ENCODE results near the gene SERPINB6. TPM values are rescaled to one million over a fixed set of nuclear protein-coding genes. Genes with fewer than 3 reads are reported as not detected.
"Not testable (repeated sequence)": the region's sequence is repeated elsewhere in the genome, so short reads cannot be mapped to it uniquely, and the experiment has no call there.

The SERPINB6 gene
- total RNA-seq, 2 experiments from 2014 or later: 51.0 to 52.8 TPM

GRCh38 chr6:2917801-2918445 lies 53.4 kb downstream of the SERPINB6 start:
- Mint-ChIP-seq H3K4me3 (no peak overlapping the region), H3K9me3 (ENCODE audit: insufficient read depth) (peaks cover 10% of the 10 kb centered on the region), H3K4me1 (ENCODE audit: low read depth) (peaks cover 24% of the 10 kb centered on the region), H3K36me3 (ENCODE audit: low read depth) (peaks cover 9% of the 10 kb centered on the region), H3K27me3 (ENCODE audit: low read depth) (peaks cover 5% of the 10 kb centered on the region), H3K27ac (no peak overlapping the region)
- ChIA-PET CTCF (interaction anchor here (0.9 to 5.8 kb wide), 2 partner anchors 72 to 77 kb away, joined by 3 to 44 read pairs; no protein-coding TSS in a partner anchor), POLR2A (interaction anchor here (1.0 kb wide), 1 partner anchor 17 kb away, joined by 3 read pairs; no protein-coding TSS in a partner anchor)
- ATAC-seq (no peak), DNase-seq (peak; percentile 13)

- ATAC-seq (no peak), DNase-seq (peak; percentile 18)
- Mint-ChIP-seq H3K9me3 (ENCODE audit: insufficient read depth) (peaks cover 10% of the 10 kb centered on the region), H3K36me3 (ENCODE audit: low read depth) (peaks cover 9% of the 10 kb centered on the region), H3K27ac (no peak overlapping the region), H3K27me3 (ENCODE audit: low read depth) (peaks cover 3% of the 10 kb centered on the region), H3K4me1 (ENCODE audit: low read depth) (peaks cover 24% of the 10 kb centered on the region), H3K4me3 (no peak overlapping the region)
- ChIA-PET POLR2A (no interaction called here), CTCF (interaction anchor here (1.6 to 5.8 kb wide), 3 partner anchors 13 to 71 kb away, joined by 5 to 44 read pairs (median 6); no protein-coding TSS in a partner anchor)
These were observed 54.3 kb downstream of the SERPINB6 start for GRCh38 chr6:2917065-2917464.

- CTCF ChIA-PET: interaction anchor here (1.0 to 5.8 kb wide), 4 partner anchors 14 to 70 kb away, joined by 3 to 44 read pairs (median 6); no protein-coding TSS in a partner anchor
- DNase-seq (no peak), ATAC-seq (no peak)
- POLR2A ChIA-PET: interaction anchor here (3.1 kb wide), 1 partner anchor 75 kb away, joined by 16 read pairs; the partner anchor contains the start of gene SERPINB1
- Mint-ChIP-seq H3K4me1 (ENCODE audit: low read depth) (peaks cover 29% of the 10 kb centered on the region), H3K4me3 (no peak overlapping the region), H3K27ac (no peak overlapping the region), H3K36me3 (ENCODE audit: low read depth) (peaks cover 9% of the 10 kb centered on the region), H3K27me3 (ENCODE audit: low read depth) (no peaks in the 10 kb centered on the region), H3K9me3 (ENCODE audit: insufficient read depth) (peaks cover 10% of the 10 kb centered on the region)
These were observed 55.0 kb downstream of the SERPINB6 start for GRCh38 chr6:2916158-2916925.

GRCh38 chr6:2915150-2915549 lies 56.2 kb downstream of the SERPINB6 start:
- ChIA-PET CTCF (interaction anchor here (0.7 to 5.8 kb wide), 8 partner anchors 12 to 69 kb away, joined by 3 to 44 read pairs (median 4); no protein-coding TSS in a partner anchor), POLR2A (interaction anchor here (1.4 to 3.1 kb wide), 3 partner anchors 12 to 74 kb away, joined by 3 to 16 read pairs (median 5); partner anchors contain the start of genes SERPINB1 and SERPINB9)
- Mint-ChIP-seq H3K27me3 (ENCODE audit: low read depth) (no peaks in the 10 kb centered on the region), H3K4me3 (no peak overlapping the region), H3K36me3 (ENCODE audit: low read depth) (peaks cover 9% of the 10 kb centered on the region), H3K9me3 (ENCODE audit: insufficient read depth) (peaks cover 10% of the 10 kb centered on the region), H3K27ac (no peak overlapping the region), H3K4me1 (ENCODE audit: low read depth) (peaks cover 40% of the 10 kb centered on the region)
- DNase-seq: peak; percentile 16
- ATAC-seq: no peak

GRCh38 chr6:2914318-2914660 lies 57.1 kb downstream of the SERPINB6 start:
- peaks cover 8% of the 10 kb centered on the region for H3K9me3 Mint-ChIP-seq (ENCODE audit: insufficient read depth)
- no peak overlapping the region for H3K27ac Mint-ChIP-seq
- POLR2A ChIA-PET: interaction anchor here (0.9 to 3.1 kb wide), 6 partner anchors 11 to 141 kb away, joined by 3 to 16 read pairs (median 4); partner anchors contain the start of genes SERPINB1 and SERPINB9
- no peaks in the 10 kb centered on the region for H3K27me3 Mint-ChIP-seq (ENCODE audit: low read depth)
- CTCF ChIA-PET: interaction anchor here (0.7 to 5.8 kb wide), 11 partner anchors 10 to 123 kb away, joined by 3 to 44 read pairs (median 4); no protein-coding TSS in a partner anchor
- peaks cover 4% of the 10 kb centered on the region for H3K36me3 Mint-ChIP-seq (ENCODE audit: low read depth)
- peak; percentile 20 for DNase-seq
- peaks cover 40% of the 10 kb centered on the region for H3K4me1 Mint-ChIP-seq (ENCODE audit: low read depth)
- H3K4me3 Mint-ChIP-seq: no peak overlapping the region
- ATAC-seq: no peak

GRCh38 chr6:2913621-2914317 lies 57.6 kb downstream of the SERPINB6 start:
- no peak overlapping the region for H3K27ac Mint-ChIP-seq
- H3K27me3 Mint-ChIP-seq (ENCODE audit: low read depth): no peaks in the 10 kb centered on the region
- no peaks in the 10 kb centered on the region for H3K36me3 Mint-ChIP-seq (ENCODE audit: low read depth)
- peaks cover 38% of the 10 kb centered on the region for H3K4me1 Mint-ChIP-seq (ENCODE audit: low read depth)
- H3K4me3 Mint-ChIP-seq: no peak overlapping the region
- ChIA-PET CTCF (interaction anchor here (0.9 to 5.8 kb wide), 14 partner anchors 10 to 176 kb away, joined by 3 to 44 read pairs (median 3); partner anchors contain the start of gene SERPINB1), POLR2A (interaction anchor here (0.9 to 3.1 kb wide), 6 partner anchors 11 to 140 kb away, joined by 3 to 16 read pairs (median 4); partner anchors contain the start of genes SERPINB1 and SERPINB9)
- DNase-seq (no peak), ATAC-seq (no peak)
- H3K9me3 Mint-ChIP-seq (ENCODE audit: insufficient read depth): peaks cover 4% of the 10 kb centered on the region

GRCh38 chr6:2911171-2911570 lies 60.2 kb downstream of the SERPINB6 start:
- no peaks in the 10 kb centered on the region for H3K36me3 Mint-ChIP-seq (ENCODE audit: low read depth)
- H3K27ac Mint-ChIP-seq: no peak overlapping the region
- no peak for DNase-seq
- ChIA-PET POLR2A (interaction anchor here (0.6 to 1.6 kb wide), 5 partner anchors 8 to 67 kb away, joined by 3 to 4 read pairs (median 3); partner anchors contain the start of gene SERPINB9), CTCF (interaction anchor here (0.7 to 2.2 kb wide), 43 partner anchors 8 to 160 kb away, joined by 3 to 83 read pairs (median 4); partner anchors contain the start of genes SERPINB1 and SERPINB9)
- no peaks in the 10 kb centered on the region for H3K9me3 Mint-ChIP-seq (ENCODE audit: insufficient read depth)
- no peak overlapping the region for H3K4me3 Mint-ChIP-seq
- peaks cover 41% of the 10 kb centered on the region for H3K4me1 Mint-ChIP-seq (ENCODE audit: low read depth)
- ATAC-seq: no peak
- no peaks in the 10 kb centered on the region for H3K27me3 Mint-ChIP-seq (ENCODE audit: low read depth)

GRCh38 chr6:2909718-2910117 lies 61.6 kb downstream of the SERPINB6 start:
- ChIA-PET POLR2A (no interaction called here), CTCF (interaction anchor here (0.9 to 1.5 kb wide), 3 partner anchors 21 to 63 kb away, joined by 3 to 13 read pairs (median 3); no protein-coding TSS in a partner anchor)
- DNase-seq: no peak
- Mint-ChIP-seq H3K9me3 (ENCODE audit: insufficient read depth) (no peaks in the 10 kb centered on the region), H3K4me3 (no peak overlapping the region), H3K4me1 (ENCODE audit: low read depth) (peaks cover 46% of the 10 kb centered on the region), H3K27me3 (ENCODE audit: low read depth) (no peaks in the 10 kb centered on the region), H3K27ac (no peak overlapping the region), H3K36me3 (ENCODE audit: low read depth) (no peaks in the 10 kb centered on the region)
- ATAC-seq: peak; percentile 38

- H3K9me3 Mint-ChIP-seq (ENCODE audit: insufficient read depth); H3K27ac Mint-ChIP-seq; H3K27me3 Mint-ChIP-seq (ENCODE audit: low read depth); H3K36me3 Mint-ChIP-seq (ENCODE audit: low read depth); ATAC-seq; DNase-seq; H3K4me3 Mint-ChIP-seq: not testable (repeated sequence)
- CTCF ChIA-PET: interaction anchor here (0.9 to 1.5 kb wide), 5 partner anchors 21 to 118 kb away, joined by 3 to 13 read pairs (median 3); no protein-coding TSS in a partner anchor
- H3K4me1 Mint-ChIP-seq (ENCODE audit: low read depth): peaks cover 46% of the 10 kb centered on the region
- POLR2A ChIA-PET: interaction anchor here (0.9 kb wide), 1 partner anchor 79 kb away, joined by 3 read pairs; no protein-coding TSS in a partner anchor
These were observed 62.2 kb downstream of the SERPINB6 start for GRCh38 chr6:2909051-2909606.

GRCh38 chr6:2908516-2908915 lies 62.9 kb downstream of the SERPINB6 start:
- peaks cover 46% of the 10 kb centered on the region for H3K4me1 Mint-ChIP-seq (ENCODE audit: low read depth)
- ChIA-PET POLR2A (interaction anchor here (0.9 kb wide), 1 partner anchor 80 kb away, joined by 3 read pairs; no protein-coding TSS in a partner anchor), CTCF (interaction anchor here (1.0 to 1.4 kb wide), 2 partner anchors 62 to 117 kb away, joined by 3 to 13 read pairs; no protein-coding TSS in a partner anchor)
- DNase-seq: peak; percentile 19
- not testable (repeated sequence) for H3K4me3 Mint-ChIP-seq; H3K36me3 Mint-ChIP-seq (ENCODE audit: low read depth); H3K27ac Mint-ChIP-seq; ATAC-seq; H3K9me3 Mint-ChIP-seq (ENCODE audit: insufficient read depth); H3K27me3 Mint-ChIP-seq (ENCODE audit: low read depth)

All from activated CD8-positive, alpha-beta T cell treated with anti-CD3 and anti-CD28 coated beads, Interleukin-2, amount 10 ng/mL, durations not matched to agents 7 days and 5 days (primary cell).